Kidney epithelial cell (primary cell): ENCODE data around the gene ARHGEF40. TPM values are rescaled to one million over a fixed set of nuclear protein-coding genes. Genes with fewer than 3 reads are reported as not detected.

Source experiments
- DNase-seq: peaks from one replicate; pipeline ENCODE4 v3.0.0-alpha.2; 2010; ENCODE audit warnings: low read depth
- H3K27me3 ChIP-seq: 2 replicates; pipeline ENCODE4 v1.6.0; 2011; ENCODE audit warnings: low read length; ENCODE audit not compliant: control insufficient read depth, insufficient read depth
- H3K36me3 ChIP-seq: 2 replicates; pipeline ENCODE4 v1.5.1; 2011; ENCODE audit warnings: low read length; ENCODE audit not compliant: control insufficient read depth, insufficient read depth
- H3K4me3 ChIP-seq: 2 replicates; pipeline ENCODE4 v1.5.1; 2011; ENCODE audit warnings: low read depth, mild to moderate bottlenecking, control low read depth, low read length
- total RNA-seq: library from RNA; depleted of rRNA; stranded (reverse); fragments of >200 nt; gene quantifications from 2 replicates; pipeline ENCODE4 v1.2.3, GENCODE V29; 2015
- TF ChIP-seq, protein P1 (sequence below): IDR thresholded peaks from 2 replicates; pipeline ENCODE4 v1.5.1; 2011; ENCODE audit warnings: mild to moderate bottlenecking, moderate library complexity, low read length, control low read depth, inconsistent platforms; ENCODE audit not compliant: insufficient read depth, poor library complexity, severe bottlenecking

The ARHGEF40 gene
- total RNA-seq, 1 donor from 2014 or later, result 59.7 TPM

DNA sequence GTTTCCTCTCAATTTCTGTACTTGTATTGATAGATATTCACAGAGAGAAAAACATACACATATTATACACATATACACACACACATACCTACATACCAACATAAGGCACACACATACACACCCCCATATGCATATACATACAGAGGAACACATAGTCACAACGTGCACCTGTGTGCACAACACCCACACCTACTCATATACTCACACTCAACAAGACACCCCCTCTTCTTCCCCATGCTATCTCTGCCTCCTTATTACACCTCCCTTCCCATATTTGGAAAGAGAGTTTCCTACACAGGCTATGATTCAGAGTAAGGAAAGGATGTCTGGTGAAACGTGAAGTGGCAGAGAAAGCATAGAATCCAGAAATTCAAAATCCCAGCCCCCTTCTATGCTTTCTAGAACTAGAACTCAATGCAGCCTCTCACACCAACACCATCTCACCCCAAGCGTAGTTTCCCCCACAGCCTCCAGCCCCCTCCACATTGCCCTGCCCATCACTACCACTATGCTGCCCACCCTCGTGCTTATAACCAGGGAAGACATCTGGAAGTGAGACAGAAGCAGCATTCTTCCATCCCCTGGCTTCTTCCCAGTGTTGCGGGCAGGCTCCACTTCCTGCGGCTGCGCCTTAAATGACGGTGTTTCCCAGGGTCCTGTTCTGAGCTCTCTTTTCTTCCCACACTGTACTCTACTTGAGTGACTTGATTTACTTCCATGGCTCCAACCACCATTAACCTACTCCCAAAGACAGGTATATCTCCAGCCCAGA is 10.1 kb upstream of the ARHGEF40 start:
- Histone ChIP-seq H3K27me3 (no peaks in the 10 kb centered on the region), H3K36me3 (no peaks in the 10 kb centered on the region), H3K4me3 (no peak overlapping the region)
- no peak for DNase-seq
- TF ChIP-seq, protein P1, sequence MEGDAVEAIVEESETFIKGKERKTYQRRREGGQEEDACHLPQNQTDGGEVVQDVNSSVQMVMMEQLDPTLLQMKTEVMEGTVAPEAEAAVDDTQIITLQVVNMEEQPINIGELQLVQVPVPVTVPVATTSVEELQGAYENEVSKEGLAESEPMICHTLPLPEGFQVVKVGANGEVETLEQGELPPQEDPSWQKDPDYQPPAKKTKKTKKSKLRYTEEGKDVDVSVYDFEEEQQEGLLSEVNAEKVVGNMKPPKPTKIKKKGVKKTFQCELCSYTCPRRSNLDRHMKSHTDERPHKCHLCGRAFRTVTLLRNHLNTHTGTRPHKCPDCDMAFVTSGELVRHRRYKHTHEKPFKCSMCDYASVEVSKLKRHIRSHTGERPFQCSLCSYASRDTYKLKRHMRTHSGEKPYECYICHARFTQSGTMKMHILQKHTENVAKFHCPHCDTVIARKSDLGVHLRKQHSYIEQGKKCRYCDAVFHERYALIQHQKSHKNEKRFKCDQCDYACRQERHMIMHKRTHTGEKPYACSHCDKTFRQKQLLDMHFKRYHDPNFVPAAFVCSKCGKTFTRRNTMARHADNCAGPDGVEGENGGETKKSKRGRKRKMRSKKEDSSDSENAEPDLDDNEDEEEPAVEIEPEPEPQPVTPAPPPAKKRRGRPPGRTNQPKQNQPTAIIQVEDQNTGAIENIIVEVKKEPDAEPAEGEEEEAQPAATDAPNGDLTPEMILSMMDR, result no peak

DNA sequence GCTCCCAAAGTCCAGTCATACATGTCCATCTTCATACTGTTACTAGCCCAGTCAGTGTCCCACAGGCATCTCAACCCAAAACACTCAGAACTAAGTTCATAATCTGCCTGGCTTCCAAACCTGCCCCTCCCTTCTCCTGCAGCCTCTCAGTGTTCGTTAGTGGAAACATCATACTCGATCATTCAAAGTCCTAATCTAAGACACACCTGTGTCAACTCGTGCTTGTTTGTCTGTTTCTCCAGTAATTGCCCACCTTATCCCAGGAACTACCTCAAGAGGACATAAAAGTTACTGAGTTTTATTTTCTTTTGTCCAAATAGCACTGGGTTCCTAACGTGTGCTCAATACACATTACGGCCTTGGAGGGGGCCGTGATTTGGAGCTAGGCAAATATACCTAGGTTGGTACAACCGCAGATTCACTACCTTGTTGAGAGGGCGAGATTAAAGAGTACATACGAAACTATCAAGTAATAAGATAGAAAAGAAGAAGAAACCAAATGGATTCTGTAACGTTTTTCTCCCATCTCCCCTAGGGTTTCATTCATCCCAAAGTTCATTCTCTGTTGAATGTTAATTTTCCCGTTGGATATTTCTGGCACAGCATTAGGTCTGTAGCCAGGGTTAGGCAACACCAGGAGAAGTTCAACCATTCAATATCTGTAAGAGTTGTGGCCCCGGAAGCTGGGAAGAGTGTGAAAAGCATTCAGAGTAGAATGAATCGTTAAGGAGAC is 9.3 kb upstream of the ARHGEF40 start:
- H3K36me3 ChIP-seq, result no peaks in the 10 kb centered on the region
- DNase-seq, result no peak
- TF ChIP-seq, protein P1, result no peak
- H3K27me3 ChIP-seq, result no peaks in the 10 kb centered on the region
- no peak overlapping the region for H3K4me3 ChIP-seq

DNA sequence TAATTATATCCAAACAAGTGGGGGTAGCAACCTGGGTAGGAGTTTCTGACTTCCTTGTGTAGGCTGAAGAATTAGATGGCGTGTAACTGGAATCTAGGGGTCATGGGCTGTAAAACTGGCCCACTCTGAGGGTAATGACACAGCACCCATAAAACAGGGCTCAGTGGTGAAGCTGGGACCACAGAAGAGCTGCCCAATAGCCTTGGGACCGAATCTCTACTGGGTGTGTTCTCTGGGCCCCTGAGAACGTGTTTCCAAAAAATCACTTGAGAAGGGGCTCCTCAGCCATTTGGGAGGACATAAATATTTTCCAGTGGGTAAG is 8.8 kb upstream of the ARHGEF40 start:
- TF ChIP-seq, protein P1, result no peak

DNA sequence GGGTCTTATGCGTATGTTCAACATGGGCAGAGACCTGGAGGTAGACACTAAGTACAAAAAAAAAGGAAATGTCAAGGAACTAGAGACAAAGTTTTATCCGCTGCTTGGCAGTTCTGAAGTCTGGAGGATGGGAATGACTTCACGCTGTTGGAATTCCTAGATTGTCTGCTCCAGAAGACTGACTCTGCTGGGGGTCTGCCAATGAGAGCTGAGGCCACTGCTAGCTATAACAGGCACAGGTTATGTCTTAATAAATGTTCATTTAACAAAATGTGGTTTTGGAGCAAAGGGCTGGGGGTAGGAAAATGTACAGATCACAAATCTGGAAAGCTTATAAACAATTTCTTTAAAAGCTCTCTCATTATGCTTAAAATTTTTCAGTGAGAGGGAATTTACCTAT is 6.6 kb upstream of the ARHGEF40 start:
- no peak overlapping the region for H3K4me3 ChIP-seq
- no peaks in the 10 kb centered on the region for H3K36me3 ChIP-seq
- peak; percentile 75 for DNase-seq
- TF ChIP-seq, protein P1, result no peak
- H3K27me3 ChIP-seq, result no peaks in the 10 kb centered on the region

More for the DNA sequence above, 8.8 kb upstream of the ARHGEF40 start:
- Histone ChIP-seq H3K27me3 (no peaks in the 10 kb centered on the region), H3K4me3 (no peak overlapping the region), H3K36me3 (no peaks in the 10 kb centered on the region)
- no peak for DNase-seq

DNA sequence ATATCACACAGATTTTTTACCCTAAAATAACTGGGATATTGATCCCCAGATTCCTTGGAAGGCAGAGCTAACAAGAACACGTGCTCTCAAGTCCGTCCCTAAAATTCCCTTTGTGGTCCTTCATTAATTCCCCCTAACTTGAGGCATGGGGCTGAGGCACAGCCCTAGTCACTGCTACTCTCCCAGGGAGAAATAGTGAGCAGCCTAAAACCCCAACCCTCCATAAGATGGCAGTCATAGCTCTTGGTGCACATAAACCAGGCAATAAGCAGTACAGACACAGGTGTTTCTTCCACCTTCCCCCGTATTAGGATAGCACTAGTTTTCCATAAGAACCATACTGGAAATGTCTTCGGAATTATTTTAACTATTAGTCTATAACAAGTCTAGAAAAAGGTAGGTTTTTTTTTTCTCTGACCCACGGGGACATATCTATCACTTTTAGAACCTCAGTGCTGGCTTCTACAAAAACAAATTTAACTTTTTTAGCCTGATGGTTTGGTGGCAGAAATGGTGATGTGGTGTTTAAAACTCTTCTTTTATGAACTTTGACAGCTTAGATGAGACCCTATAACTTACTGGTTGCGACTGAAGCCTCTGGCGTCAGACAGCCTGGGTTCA is 3.1 kb upstream of the ARHGEF40 start:
- DNase-seq, result no peak
- TF ChIP-seq, protein P1, result peak; percentile 18
- Histone ChIP-seq H3K4me3 (no peak overlapping the region), H3K27me3 (no peaks in the 10 kb centered on the region), H3K36me3 (no peaks in the 10 kb centered on the region)
